CD14-positive monocyte (primary cell): ENCODE data around the gene LCE1F. TPM values are rescaled to one million over a fixed set of nuclear protein-coding genes. Genes with fewer than 3 reads are reported as not detected.

Experiments used
- DNase-seq, 3 donors: peaks; one replicate each; pipeline ENCODE4 v3.0.0-alpha.2; 2011 to 2022
- H2AFZ ChIP-seq: 2 replicates; pipeline ENCODE4 v1.6.0; 2012; ENCODE audit warnings: mild to moderate bottlenecking, low read depth, low read length, inconsistent platforms; ENCODE audit not compliant: insufficient read depth, poor library complexity, severe bottlenecking
- H3K27ac ChIP-seq, 2 donors: 1 replicate in 1 of 2; 2 replicates in 1 of 2; pipeline ENCODE4 v1.5.1; 2012 to 2013; ENCODE audit warnings: low read length in 2 of 2, control low read depth in 1 of 2, inconsistent platforms in 1 of 2, low read depth in 1 of 2, mild to moderate bottlenecking in 1 of 2
- H3K27me3 ChIP-seq, 2 donors: one replicate each; pipeline versions ENCODE4 v1.6.0 to v1.6.1; 2011 to 2013; ENCODE audit warnings: low read length in 2 of 2; ENCODE audit not compliant: control insufficient read depth in 2 of 2, insufficient read depth in 2 of 2
- H3K36me3 ChIP-seq, 2 donors: replicated peaks in 1 of 2; 1 replicate in 1 of 2; 2 replicates in 1 of 2; pipeline versions ENCODE4 v1.5.1 to v1.6.1; 2012 to 2013; ENCODE audit warnings: low read length in 2 of 2, control low read depth in 1 of 2, inconsistent platforms in 1 of 2, mild to moderate bottlenecking in 1 of 2; ENCODE audit not compliant: insufficient read depth in 2 of 2, control insufficient read depth in 1 of 2
- H3K4me1 ChIP-seq, 2 donors: 1 replicate in 1 of 2; 2 replicates in 1 of 2; pipeline versions ENCODE4 v1.5.1 to v1.6.1; 2012 to 2013; ENCODE audit warnings: low read length in 2 of 2, control low read depth in 1 of 2, inconsistent platforms in 1 of 2, mild to moderate bottlenecking in 1 of 2, moderate library complexity in 1 of 2; ENCODE audit not compliant: insufficient read depth in 2 of 2, control insufficient read depth in 1 of 2
- H3K4me2 ChIP-seq: replicated peaks from 2 replicates; pipeline ENCODE3; 2012; ENCODE audit warnings: low read length, moderate library complexity, mild to moderate bottlenecking; ENCODE audit not compliant: poor library complexity, severe bottlenecking; ENCODE audit errors: extremely low read depth
- H3K4me3 ChIP-seq, 3 experiments: fragments of 200-600 bp in 1 of 3; sonication (generic) in 1 of 3; replicated peaks in 1 of 3; 1 replicate in 2 of 3; 2 replicates in 1 of 3; pipeline ENCODE4 v1.5.1; 2011 to 2013; ENCODE audit warnings: low read length in 3 of 3, mild to moderate bottlenecking in 3 of 3, control low read depth in 2 of 3, low read depth in 2 of 3, inconsistent platforms in 1 of 3, moderate library complexity in 1 of 3
- H3K79me2 ChIP-seq: 2 replicates; pipeline ENCODE4 v1.6.0; 2012; ENCODE audit warnings: mild to moderate bottlenecking, control low read depth, inconsistent platforms, low read length, moderate library complexity; ENCODE audit not compliant: insufficient read depth
- H3K9ac ChIP-seq: 2 replicates; pipeline ENCODE4 v1.6.0; 2017; ENCODE audit warnings: low read length, mild to moderate bottlenecking; ENCODE audit not compliant: insufficient read depth, poor library complexity, severe bottlenecking
- H3K9me3 ChIP-seq, 2 donors: replicated peaks in 1 of 2; 1 replicate in 1 of 2; 2 replicates in 1 of 2; pipeline versions ENCODE4 v1.5.1 to v1.6.1; 2012 to 2013; ENCODE audit warnings: low read length in 2 of 2, control low read depth in 1 of 2; ENCODE audit not compliant: control insufficient read depth in 1 of 2, insufficient read depth in 1 of 2
- H4K20me1 ChIP-seq: 2 replicates; pipeline ENCODE4 v1.6.0; 2012; ENCODE audit warnings: mild to moderate bottlenecking, low read length, control low read depth, moderate library complexity; ENCODE audit not compliant: insufficient read depth
- H3K27ac Mint-ChIP-seq, 7 donors: one replicate each; pipeline ENCODE4 v1.8.0; 2020; ENCODE audit warnings: mild to moderate bottlenecking in 7 of 7, mixed read lengths in 7 of 7, moderate library complexity in 6 of 7, inconsistent platforms in 2 of 7
- H3K27me3 Mint-ChIP-seq, 3 donors: one replicate each; pipeline ENCODE4 v1.8.0; 2021 to 2022; ENCODE audit warnings: low read depth in 3 of 3, mild to moderate bottlenecking in 3 of 3, mixed read lengths in 3 of 3, moderate library complexity in 3 of 3, inconsistent platforms in 1 of 3
- H3K36me3 Mint-ChIP-seq, 2 donors: one replicate each; pipeline ENCODE4 v1.8.0; 2020; ENCODE audit warnings: mixed read lengths in 2 of 2, inconsistent platforms in 1 of 2, mild to moderate bottlenecking in 1 of 2
- H3K4me1 Mint-ChIP-seq: one replicate; pipeline ENCODE4 v1.8.0; 2020; ENCODE audit warnings: mild to moderate bottlenecking, mixed read lengths
- H3K4me3 Mint-ChIP-seq, 2 donors: one replicate each; pipeline ENCODE4 v1.8.0; 2020; ENCODE audit warnings: mild to moderate bottlenecking in 2 of 2, mixed read lengths in 2 of 2, moderate library complexity in 1 of 2
- H3K9me3 Mint-ChIP-seq, 7 donors: one replicate each; pipeline ENCODE4 v1.8.0; 2020 to 2022; ENCODE audit warnings: mixed read lengths in 7 of 7, mild to moderate bottlenecking in 6 of 7, moderate library complexity in 6 of 7, inconsistent platforms in 2 of 7
- WGBS: methylation state at CpG from one replicate; pipeline ENCODE4 v1.1.5; 2013; ENCODE audit warnings: missing lambda C conversion rate; ENCODE audit not compliant: insufficient coverage; 5-methylcytosine and 5-hydroxymethylcytosine counted together
- intact Hi-C, 2 donors: fragments of 100-400 bp; cut with micrococcal nuclease; formaldehyde crosslinking; loops; one replicate each; pipeline versions ENCODE4 v1.15.0 to v1.15.1; 2023
- polyA plus RNA-seq, 3 donors: library from polyadenylated mRNA; depleted of rRNA in 1 of 3; unstranded in 2 of 3; stranded (reverse) in 1 of 3; fragments of 300-500 nt in 2 of 3; fragments of >200 nt in 1 of 3; fragmentation: Illumina TruSeq in 2 of 3; gene quantifications; 1 replicate in 2 of 3; 2 replicates in 1 of 3; pipeline ENCODE4 v1.2.3, GENCODE V29; 2012 to 2021
- TF ChIP-seq, protein P1 (sequence below): fragments of 200-600 bp; IDR thresholded peaks from one replicate; pipeline ENCODE4 v1.8.0; 2022; ENCODE audit warnings: antibody characterized with exemption, mild to moderate bottlenecking

Gene LCE1F
- polyA plus RNA-seq, 3 donors, result not detected

- H3K4me3 Mint-ChIP-seq, result no peak overlapping the region
- H3K4me2 ChIP-seq, result no peak overlapping the region
- H3K79me2 ChIP-seq, result no peaks in the 10 kb centered on the region
- peaks cover 2% of the 10 kb centered on the region for H3K4me1 Mint-ChIP-seq
- H3K27ac ChIP-seq, result no peak overlapping the region
- no peak for DNase-seq
- no peaks in the 10 kb centered on the region for H3K36me3 ChIP-seq
- TF ChIP-seq, protein P1, sequence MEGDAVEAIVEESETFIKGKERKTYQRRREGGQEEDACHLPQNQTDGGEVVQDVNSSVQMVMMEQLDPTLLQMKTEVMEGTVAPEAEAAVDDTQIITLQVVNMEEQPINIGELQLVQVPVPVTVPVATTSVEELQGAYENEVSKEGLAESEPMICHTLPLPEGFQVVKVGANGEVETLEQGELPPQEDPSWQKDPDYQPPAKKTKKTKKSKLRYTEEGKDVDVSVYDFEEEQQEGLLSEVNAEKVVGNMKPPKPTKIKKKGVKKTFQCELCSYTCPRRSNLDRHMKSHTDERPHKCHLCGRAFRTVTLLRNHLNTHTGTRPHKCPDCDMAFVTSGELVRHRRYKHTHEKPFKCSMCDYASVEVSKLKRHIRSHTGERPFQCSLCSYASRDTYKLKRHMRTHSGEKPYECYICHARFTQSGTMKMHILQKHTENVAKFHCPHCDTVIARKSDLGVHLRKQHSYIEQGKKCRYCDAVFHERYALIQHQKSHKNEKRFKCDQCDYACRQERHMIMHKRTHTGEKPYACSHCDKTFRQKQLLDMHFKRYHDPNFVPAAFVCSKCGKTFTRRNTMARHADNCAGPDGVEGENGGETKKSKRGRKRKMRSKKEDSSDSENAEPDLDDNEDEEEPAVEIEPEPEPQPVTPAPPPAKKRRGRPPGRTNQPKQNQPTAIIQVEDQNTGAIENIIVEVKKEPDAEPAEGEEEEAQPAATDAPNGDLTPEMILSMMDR, result no peak
- WGBS, result no CpG with 5 or more reads among the region's 1 CpG
- no peak overlapping the region for H3K27ac Mint-ChIP-seq
- peaks cover 8 to 15% of the 10 kb centered on the region in 2 donors for H3K27me3 ChIP-seq
- H4K20me1 ChIP-seq, result no peaks in the 10 kb centered on the region
- no peak overlapping the region for H2AFZ ChIP-seq
- peaks cover 10 to 11% (median 11%) of the 10 kb centered on the region in 3 donors for H3K27me3 Mint-ChIP-seq
- intact Hi-C loops, result no loop called here
- no peaks in the 10 kb centered on the region for H3K9me3 ChIP-seq
- no peaks in the 10 kb centered on the region for H3K36me3 Mint-ChIP-seq
- H3K9me3 Mint-ChIP-seq, result no peaks in the 10 kb centered on the region
- no peak overlapping the region for H3K9ac ChIP-seq
- no peaks in the 10 kb centered on the region for H3K4me1 ChIP-seq
- H3K4me3 ChIP-seq, result no peak overlapping the region
Observed at GRCh38 chr1:152747831-152748230, 27.1 kb upstream of the LCE1F start.

DNA sequence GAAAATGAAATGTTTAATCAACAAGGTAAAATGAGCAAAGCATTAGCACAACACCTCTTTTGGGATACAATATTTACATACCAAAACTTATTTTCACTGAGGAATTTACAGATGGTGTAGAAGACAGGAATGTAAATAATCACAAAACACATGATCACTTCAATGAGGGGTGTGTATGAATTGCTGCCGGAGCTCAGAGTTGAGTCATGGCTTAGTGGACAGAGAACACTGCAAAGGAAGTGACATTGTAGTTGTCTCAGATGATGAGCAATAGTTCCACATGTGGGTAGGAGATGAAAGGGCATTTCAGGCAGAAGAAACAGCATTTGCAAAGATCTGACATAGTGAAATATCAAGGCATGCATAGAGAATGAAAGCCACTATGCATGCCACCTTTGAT lies 22.7 kb upstream of the LCE1F start:
- TF ChIP-seq, protein P1, result no peak
- Mint-ChIP-seq H3K4me1 (no peaks in the 10 kb centered on the region), H3K9me3 (peaks cover 0 to 2% (median 0%) of the 10 kb centered on the region in 7 donors), H3K36me3 (no peaks in the 10 kb centered on the region), H3K27me3 (peaks cover 8 to 14% (median 12%) of the 10 kb centered on the region in 3 donors), H3K4me3 (no peak overlapping the region), H3K27ac (no peak overlapping the region)
- no peaks in the 10 kb centered on the region for H3K9me3 ChIP-seq
- DNase-seq, result no peak
- no peaks in the 10 kb centered on the region for H3K79me2 ChIP-seq
- H3K36me3 ChIP-seq, result no peaks in the 10 kb centered on the region
- H3K27ac ChIP-seq, result no peak overlapping the region
- H3K4me3 ChIP-seq, result no peak overlapping the region
- no peaks in the 10 kb centered on the region for H4K20me1 ChIP-seq
- no peaks in the 10 kb centered on the region for H3K4me1 ChIP-seq
- no CpG with 5 or more reads among the region's 1 CpG for WGBS
- H3K4me2 ChIP-seq, result no peak overlapping the region
- intact Hi-C loops, result no loop called here
- no peak overlapping the region for H3K9ac ChIP-seq
- no peak overlapping the region for H2AFZ ChIP-seq
- H3K27me3 ChIP-seq, result peaks cover 11 to 15% of the 10 kb centered on the region in 2 donors
